IPS DF 6.9 (cell line): ENCODE data around the gene PTPRD.

Source experiments
- DNase-seq: peaks from one replicate; pipeline ENCODE4 v3.0.0-alpha.2; 2013; ENCODE audit warnings: low read depth, low spot score
- H3K27ac ChIP-seq: one replicate; pipeline ENCODE4 v1.5.1; 2013; ENCODE audit warnings: low read length, control low read depth
- H3K27me3 ChIP-seq: 2 replicates; pipeline ENCODE4 v1.6.1; 2013; ENCODE audit warnings: mild to moderate bottlenecking, low read length; ENCODE audit not compliant: control insufficient read depth, insufficient read depth
- H3K36me3 ChIP-seq: 2 replicates; pipeline ENCODE4 v1.6.1; 2013; ENCODE audit warnings: low read length; ENCODE audit not compliant: control insufficient read depth, insufficient read depth
- H3K4me1 ChIP-seq: 2 replicates; pipeline ENCODE4 v1.6.1; 2013; ENCODE audit warnings: low read length; ENCODE audit not compliant: control insufficient read depth, insufficient read depth
- H3K4me3 ChIP-seq: 2 replicates; pipeline ENCODE4 v1.5.1; 2013; ENCODE audit warnings: mild to moderate bottlenecking, low read length
- H3K9me3 ChIP-seq: 2 replicates; pipeline ENCODE4 v1.6.1; 2013; ENCODE audit warnings: low read length, inconsistent platforms; ENCODE audit not compliant: control insufficient read depth, insufficient read depth
- WGBS: extraction: QIAGEN DNeasy Blood & Tissue Kit; methylation state at CpG from one replicate; pipeline ENCODE4 v1.1.7; 2013; ENCODE audit warnings: mixed read lengths, missing lambda C conversion rate; ENCODE audit not compliant: insufficient read length, insufficient coverage; 5-methylcytosine and 5-hydroxymethylcytosine counted together

Gene PTPRD

DNA sequence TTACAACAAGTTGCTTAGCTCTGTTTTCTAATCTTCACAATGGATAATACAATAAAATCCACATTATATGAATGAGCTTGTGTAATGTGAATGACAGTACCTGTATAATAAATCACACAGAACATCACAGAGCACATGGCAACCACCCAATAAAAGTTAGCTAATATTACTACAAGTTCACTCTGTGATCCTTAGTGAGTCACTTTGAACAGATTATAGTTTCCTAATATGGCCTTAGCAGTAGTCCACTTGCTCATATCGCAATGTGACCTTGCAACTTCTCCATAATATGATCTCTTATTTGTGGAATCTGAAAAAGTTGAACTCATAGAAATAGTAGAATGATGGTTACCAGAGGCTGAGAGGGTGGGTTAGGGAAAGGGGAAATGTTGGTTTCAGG is 361.3 kb downstream of the PTPRD start:
- H3K4me3 ChIP-seq = no peak overlapping the region
- no peaks in the 10 kb centered on the region for H3K36me3 ChIP-seq
- WGBS = no CpG with 5 or more reads among the region's 1 CpG
- H3K27me3 ChIP-seq = no peaks in the 10 kb centered on the region
- H3K4me1 ChIP-seq = no peaks in the 10 kb centered on the region
- DNase-seq = no peak
- no peaks in the 10 kb centered on the region for H3K9me3 ChIP-seq
- no peak overlapping the region for H3K27ac ChIP-seq

GRCh38 chr9:10250219-10250618 is 362.6 kb downstream of the PTPRD start:
- Histone ChIP-seq H3K27me3 (no peaks in the 10 kb centered on the region), H3K9me3 (no peaks in the 10 kb centered on the region), H3K36me3 (no peaks in the 10 kb centered on the region), H3K4me3 (no peak overlapping the region), H3K4me1 (no peaks in the 10 kb centered on the region), H3K27ac (no peak overlapping the region)
- no CpG with 5 or more reads among the region's 1 CpG for whole genome bisulfite sequencing
- DNase-seq = no peak

DNA sequence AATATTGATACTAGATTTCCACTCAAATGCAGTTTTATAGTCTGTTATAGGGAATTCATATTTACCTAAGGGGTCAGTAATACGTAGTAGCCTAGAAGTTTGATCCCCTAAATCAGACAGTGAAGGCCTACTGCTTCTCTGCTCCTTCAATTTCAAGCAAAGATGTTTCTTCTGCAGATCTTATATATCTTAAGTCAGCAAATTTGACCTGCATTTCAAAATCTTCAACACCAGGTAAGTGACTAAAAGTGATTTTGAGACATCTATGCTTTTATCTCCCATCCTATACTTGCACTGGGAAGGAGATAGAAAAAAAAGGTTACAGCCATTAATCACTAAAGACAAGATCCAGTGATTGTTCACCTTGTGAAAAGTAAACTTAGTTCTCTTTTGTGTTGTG is 363.9 kb downstream of the PTPRD start:
- Histone ChIP-seq H3K4me1 (no peaks in the 10 kb centered on the region), H3K36me3 (no peaks in the 10 kb centered on the region), H3K27ac (no peak overlapping the region), H3K9me3 (no peaks in the 10 kb centered on the region), H3K4me3 (no peak overlapping the region), H3K27me3 (no peaks in the 10 kb centered on the region)
- DNase-seq = no peak
- WGBS = no CpG with 5 or more reads among the region's 1 CpG

DNA sequence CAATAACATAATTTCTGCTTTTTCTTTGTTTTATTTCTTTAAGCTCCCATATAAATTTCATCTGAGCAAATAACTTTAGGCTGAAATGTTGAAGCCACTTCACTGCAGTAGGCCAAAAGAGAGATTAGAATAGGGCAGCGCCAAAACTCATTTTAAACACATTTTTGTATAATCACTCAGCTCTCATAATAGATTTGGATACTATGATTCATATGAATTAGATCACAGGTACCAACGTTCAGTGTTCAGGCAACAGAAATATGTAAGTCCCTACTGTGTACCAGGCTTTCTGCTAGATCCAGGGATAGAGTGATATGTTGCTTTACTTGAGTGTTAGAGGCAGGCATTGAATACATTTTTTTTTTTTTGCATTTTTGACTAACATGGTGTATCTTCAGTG is 370.5 kb downstream of the PTPRD start:
- H3K4me3 ChIP-seq = no peak overlapping the region
- no peaks in the 10 kb centered on the region; the same call in 1 of the 2 replicates for H3K4me1 ChIP-seq
- H3K9me3 ChIP-seq = no peaks in the 10 kb centered on the region
- no peak for DNase-seq
- WGBS = no CpG with 5 or more reads among the region's 2 CpGs
- H3K36me3 ChIP-seq = no peaks in the 10 kb centered on the region
- H3K27ac ChIP-seq = no peak overlapping the region
- H3K27me3 ChIP-seq = no peaks in the 10 kb centered on the region

DNA sequence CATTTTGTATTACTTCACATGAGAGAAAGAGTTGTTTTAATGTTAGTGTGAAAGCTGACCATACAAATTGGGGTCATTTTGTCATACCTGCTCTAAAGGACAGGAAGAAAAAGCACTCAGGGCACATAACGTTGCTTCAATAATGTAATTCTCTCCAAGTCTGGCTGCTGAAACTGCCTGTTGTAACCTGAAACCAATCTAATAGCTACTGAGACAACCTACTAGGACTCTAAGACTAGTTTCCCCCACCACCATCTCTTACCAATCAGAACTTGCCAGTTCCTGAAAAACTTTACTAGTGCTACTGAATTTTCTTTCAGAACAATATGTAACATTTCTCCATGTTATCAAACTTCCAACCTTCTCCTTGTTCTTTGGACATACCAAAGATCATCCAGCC is 374.7 kb downstream of the PTPRD start:
- Histone ChIP-seq H3K27ac (no peak overlapping the region), H3K36me3 (no peaks in the 10 kb centered on the region), H3K4me1 (no peaks in the 10 kb centered on the region; the same call in 1 of the 2 replicates), H3K4me3 (no peak overlapping the region), H3K27me3 (no peaks in the 10 kb centered on the region), H3K9me3 (no peaks in the 10 kb centered on the region)
- WGBS = no CpG with 5 or more reads among the region's 1 CpG
- DNase-seq = no peak

DNA sequence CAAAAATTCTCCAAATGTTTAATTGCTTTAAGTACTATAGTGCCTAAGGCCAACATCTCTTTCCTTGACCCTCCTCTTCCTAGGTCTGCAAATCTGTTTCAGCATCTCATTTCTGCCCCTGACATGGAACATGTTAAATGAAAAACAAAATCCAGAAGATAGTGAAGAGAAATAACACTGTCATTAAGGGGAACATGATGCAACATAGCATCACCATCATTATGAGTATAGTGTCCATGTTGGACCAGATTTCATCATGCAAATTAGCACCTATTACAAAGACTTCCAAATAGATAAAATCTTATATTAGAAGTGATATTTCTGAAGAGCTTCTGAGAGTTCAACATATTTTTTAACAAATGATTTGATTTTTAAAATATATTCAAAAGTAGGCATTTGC is 375.2 kb downstream of the PTPRD start:
- H3K27me3 ChIP-seq = no peaks in the 10 kb centered on the region
- H3K27ac ChIP-seq = no peak overlapping the region
- no peaks in the 10 kb centered on the region for H3K9me3 ChIP-seq
- no peak for DNase-seq
- no peaks in the 10 kb centered on the region for H3K36me3 ChIP-seq
- no peak overlapping the region for H3K4me3 ChIP-seq
- H3K4me1 ChIP-seq = no peaks in the 10 kb centered on the region; the same call in 1 of the 2 replicates

DNA sequence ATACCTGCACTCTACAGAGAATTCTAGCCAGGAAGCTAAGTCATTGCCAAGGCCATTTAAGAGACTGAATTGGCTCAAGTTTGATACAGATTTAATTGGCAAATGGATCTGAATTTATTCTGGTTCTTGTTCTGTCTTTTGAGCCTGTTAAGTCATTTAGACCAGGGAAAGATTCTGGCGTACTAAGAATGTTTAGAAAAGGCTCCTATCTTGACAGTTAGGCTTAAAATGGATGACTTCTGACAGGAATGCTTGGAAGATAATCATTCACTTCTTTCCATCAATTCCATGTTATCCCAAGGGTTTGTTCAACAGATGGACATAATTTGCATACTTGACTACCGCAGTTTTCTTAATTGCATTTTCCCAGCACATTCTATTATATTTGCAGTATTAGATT is 376.6 kb downstream of the PTPRD start:
- no peak overlapping the region for H3K27ac ChIP-seq
- H3K4me1 ChIP-seq = no peaks in the 10 kb centered on the region; the same call in 1 of the 2 replicates
- DNase-seq = no peak
- WGBS = no CpG with 5 or more reads among the region's 2 CpGs
- no peak overlapping the region for H3K4me3 ChIP-seq
- H3K36me3 ChIP-seq = no peaks in the 10 kb centered on the region
- H3K27me3 ChIP-seq = no peaks in the 10 kb centered on the region
- H3K9me3 ChIP-seq = no peaks in the 10 kb centered on the region

- no peaks in the 10 kb centered on the region; the same call in 1 of the 2 replicates for H3K4me1 ChIP-seq
- H3K4me3 ChIP-seq = no peak overlapping the region
- no peaks in the 10 kb centered on the region for H3K9me3 ChIP-seq
- no peak for DNase-seq
- H3K36me3 ChIP-seq = no peaks in the 10 kb centered on the region
- H3K27ac ChIP-seq = no peak overlapping the region
- WGBS = no CpG with 5 or more reads among the region's 5 CpGs
- H3K27me3 ChIP-seq = no peaks in the 10 kb centered on the region
These were observed 377.4 kb downstream of the PTPRD start for GRCh38 chr9:10235376-10235775.

DNA sequence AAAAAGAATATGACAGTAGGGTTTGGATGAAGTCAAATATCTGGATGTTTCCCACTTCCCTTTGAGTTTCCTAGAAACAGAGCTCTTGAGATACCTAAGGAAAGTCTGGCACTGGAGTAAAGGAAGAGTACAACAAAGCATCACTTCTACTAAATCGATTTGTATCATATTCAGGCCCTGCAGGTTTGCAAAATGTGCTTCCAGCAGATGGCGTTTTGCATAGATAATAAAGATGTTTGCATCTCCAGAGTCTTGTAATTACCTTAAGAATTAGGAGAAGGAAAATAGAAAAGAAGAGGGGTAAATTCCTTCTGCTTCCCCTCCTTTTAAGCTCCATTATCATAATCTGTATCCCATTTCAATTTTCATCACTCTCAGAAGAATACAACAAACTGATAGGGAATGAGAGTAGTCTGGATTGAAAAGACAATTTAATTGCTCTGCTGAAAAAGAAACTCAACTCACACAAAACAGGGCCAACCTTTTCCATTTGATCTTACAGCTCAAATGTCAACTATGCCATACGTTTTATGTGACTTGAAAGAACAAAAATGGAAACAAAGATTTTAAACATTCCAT is 380.4 kb downstream of the PTPRD start:
- Histone ChIP-seq H3K27ac (no peak overlapping the region), H3K4me1 (no peaks in the 10 kb centered on the region; the same call in 1 of the 2 replicates), H3K4me3 (no peak overlapping the region), H3K27me3 (no peaks in the 10 kb centered on the region), H3K36me3 (no peaks in the 10 kb centered on the region), H3K9me3 (no peaks in the 10 kb centered on the region)
- DNase-seq = no peak
- no CpG with 5 or more reads among the region's 3 CpGs for WGBS

DNA sequence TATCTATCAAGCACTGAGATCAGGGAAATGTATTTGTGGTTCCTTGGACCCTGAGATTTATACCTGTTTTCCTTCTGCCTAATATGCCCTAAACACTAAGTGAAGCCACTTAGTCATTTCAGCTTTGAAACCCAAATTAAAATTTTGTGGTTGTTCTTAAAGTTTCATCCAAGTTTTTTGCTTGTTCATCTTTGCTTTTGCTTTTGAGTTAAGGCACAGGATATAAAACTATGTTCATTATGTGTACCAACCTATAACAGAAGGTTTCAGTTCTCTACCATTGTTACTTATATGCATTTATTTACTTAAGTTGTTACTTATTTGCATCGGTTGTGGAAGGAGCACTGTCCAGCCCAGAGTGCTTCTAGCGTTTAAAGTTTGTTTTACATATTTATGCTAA is 382.3 kb downstream of the PTPRD start:
- no peak overlapping the region for H3K27ac ChIP-seq
- H3K27me3 ChIP-seq = no peaks in the 10 kb centered on the region
- no peaks in the 10 kb centered on the region for H3K9me3 ChIP-seq
- no peak for DNase-seq
- no CpG with 5 or more reads among the region's 2 CpGs for WGBS
- H3K4me1 ChIP-seq = no peaks in the 10 kb centered on the region; the same call in 1 of the 2 replicates
- H3K4me3 ChIP-seq = no peak overlapping the region
- H3K36me3 ChIP-seq = no peaks in the 10 kb centered on the region

DNA sequence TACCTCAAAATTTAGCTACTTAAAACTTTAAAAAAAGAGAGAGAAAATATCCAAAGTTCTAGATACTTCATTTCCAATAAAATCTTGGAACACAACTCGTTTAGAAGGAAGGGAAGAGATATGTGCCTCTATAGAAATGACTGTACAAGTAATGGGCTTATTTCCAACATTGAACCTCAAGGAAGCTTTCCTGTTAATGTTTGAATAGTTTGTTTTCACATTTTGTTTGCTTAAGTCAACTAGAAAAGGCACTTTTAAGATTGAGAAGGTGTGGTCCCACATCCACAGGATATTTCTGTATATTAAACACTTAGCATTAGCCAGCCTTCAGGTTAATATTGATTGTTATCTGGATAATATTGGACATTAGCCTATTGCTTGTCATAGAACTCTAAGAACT is 384.7 kb downstream of the PTPRD start:
- no peak overlapping the region for H3K4me3 ChIP-seq
- H3K9me3 ChIP-seq = no peaks in the 10 kb centered on the region
- WGBS = no CpG with 5 or more reads among the region's 1 CpG
- H3K27ac ChIP-seq = no peak overlapping the region
- no peak for DNase-seq
- no peaks in the 10 kb centered on the region for H3K27me3 ChIP-seq
- no peaks in the 10 kb centered on the region; the same call in 1 of the 2 replicates for H3K4me1 ChIP-seq
- H3K36me3 ChIP-seq = no peaks in the 10 kb centered on the region
